T-helper 1 cell treated with Interleukin-12 subunit alpha and Interleukin-12 subunit beta and Interleukin-4 antibody, amounts not matched to agents 30 μg/mL and 1 μg/mL, for 36 hours (primary cell): ENCODE results near the gene IFI27L1.

ENCODE experiments used
- H3K27ac Mint-ChIP-seq: one replicate; pipeline ENCODE4 v1.8.0; 2021; ENCODE audit warnings: mild to moderate bottlenecking, mixed read lengths
- H3K27me3 Mint-ChIP-seq: one replicate; pipeline ENCODE4 v1.8.0; 2021; ENCODE audit warnings: low read depth, mixed read lengths
- H3K36me3 Mint-ChIP-seq: one replicate; pipeline ENCODE4 v1.8.0; 2021; ENCODE audit warnings: low read depth, mixed read lengths
- H3K4me1 Mint-ChIP-seq: one replicate; pipeline ENCODE4 v1.8.0; 2021; ENCODE audit warnings: low read depth, mixed read lengths
- H3K4me3 Mint-ChIP-seq: one replicate; pipeline ENCODE4 v1.8.0; 2021; ENCODE audit warnings: mild to moderate bottlenecking, moderate library complexity, mixed read lengths
- H3K9me3 Mint-ChIP-seq: one replicate; pipeline ENCODE4 v1.8.0; 2021; ENCODE audit warnings: mixed read lengths

Gene IFI27L1

GRCh38 chr14:94138251-94138650 lies 57.1 kb downstream of the IFI27L1 start:
- H3K9me3 Mint-ChIP-seq: peaks cover 14% of the 10 kb centered on the region
- H3K36me3 Mint-ChIP-seq: no peaks in the 10 kb centered on the region
- no peak overlapping the region for H3K4me3 Mint-ChIP-seq
- H3K4me1 Mint-ChIP-seq: peaks cover 3% of the 10 kb centered on the region
- peaks cover 29% of the 10 kb centered on the region for H3K27me3 Mint-ChIP-seq
- no peak overlapping the region for H3K27ac Mint-ChIP-seq

- Mint-ChIP-seq H3K4me1 (peaks cover 3% of the 10 kb centered on the region), H3K27ac (no peak overlapping the region), H3K4me3 (no peak overlapping the region), H3K27me3 (peaks cover 22% of the 10 kb centered on the region), H3K36me3 (no peaks in the 10 kb centered on the region), H3K9me3 (peaks cover 14% of the 10 kb centered on the region)
Observed at GRCh38 chr14:94139006-94139405, 57.9 kb downstream of the IFI27L1 start.

- Mint-ChIP-seq H3K27me3 (peaks cover 20% of the 10 kb centered on the region), H3K27ac (no peak overlapping the region), H3K9me3 (peaks cover 14% of the 10 kb centered on the region), H3K4me3 (no peak overlapping the region), H3K36me3 (no peaks in the 10 kb centered on the region), H3K4me1 (peaks cover 4% of the 10 kb centered on the region)
Observed at GRCh38 chr14:94139421-94139820, 58.3 kb downstream of the IFI27L1 start.

- Mint-ChIP-seq H3K27me3 (no peaks in the 10 kb centered on the region), H3K9me3 (no peaks in the 10 kb centered on the region), H3K36me3 (no peaks in the 10 kb centered on the region), H3K4me1 (peaks cover 13% of the 10 kb centered on the region), H3K27ac (no peak overlapping the region), H3K4me3 (no peak overlapping the region)
Observed at GRCh38 chr14:94142247-94142646, 61.1 kb downstream of the IFI27L1 start.

GRCh38 chr14:94142836-94143235 lies 61.7 kb downstream of the IFI27L1 start:
- H3K36me3 Mint-ChIP-seq: no peaks in the 10 kb centered on the region
- no peaks in the 10 kb centered on the region for H3K27me3 Mint-ChIP-seq
- H3K4me1 Mint-ChIP-seq: peaks cover 15% of the 10 kb centered on the region
- H3K27ac Mint-ChIP-seq: no peak overlapping the region
- H3K9me3 Mint-ChIP-seq: no peaks in the 10 kb centered on the region
- H3K4me3 Mint-ChIP-seq: no peak overlapping the region

GRCh38 chr14:94143239-94143638 lies 62.1 kb downstream of the IFI27L1 start:
- Mint-ChIP-seq H3K9me3 (no peaks in the 10 kb centered on the region), H3K27me3 (no peaks in the 10 kb centered on the region), H3K27ac (no peak overlapping the region), H3K4me3 (no peak overlapping the region), H3K4me1 (peaks cover 15% of the 10 kb centered on the region), H3K36me3 (no peaks in the 10 kb centered on the region)

GRCh38 chr14:94143711-94144110 lies 62.6 kb downstream of the IFI27L1 start:
- H3K36me3 Mint-ChIP-seq: no peaks in the 10 kb centered on the region
- H3K27me3 Mint-ChIP-seq: peaks cover 3% of the 10 kb centered on the region
- peaks cover 15% of the 10 kb centered on the region for H3K4me1 Mint-ChIP-seq
- H3K4me3 Mint-ChIP-seq: no peak overlapping the region
- no peaks in the 10 kb centered on the region for H3K9me3 Mint-ChIP-seq
- no peak overlapping the region for H3K27ac Mint-ChIP-seq

- H3K4me1 Mint-ChIP-seq: peaks cover 15% of the 10 kb centered on the region
- no peaks in the 10 kb centered on the region for H3K36me3 Mint-ChIP-seq
- peaks cover 13% of the 10 kb centered on the region for H3K27me3 Mint-ChIP-seq
- H3K27ac Mint-ChIP-seq: no peak overlapping the region
- H3K9me3 Mint-ChIP-seq: no peaks in the 10 kb centered on the region
- no peak overlapping the region for H3K4me3 Mint-ChIP-seq
Observed at GRCh38 chr14:94144765-94145164, 63.7 kb downstream of the IFI27L1 start.

GRCh38 chr14:94145902-94146527 lies 64.9 kb downstream of the IFI27L1 start:
- no peaks in the 10 kb centered on the region for H3K36me3 Mint-ChIP-seq
- no peak overlapping the region for H3K4me3 Mint-ChIP-seq
- no peaks in the 10 kb centered on the region for H3K9me3 Mint-ChIP-seq
- no peak overlapping the region for H3K27ac Mint-ChIP-seq
- peaks cover 24% of the 10 kb centered on the region for H3K27me3 Mint-ChIP-seq
- peaks cover 15% of the 10 kb centered on the region for H3K4me1 Mint-ChIP-seq
